ENCODE results near the gene ZNF268. TPM values are rescaled to one million over a fixed set of nuclear protein-coding genes. Genes with fewer than 3 reads are reported as not detected.

ZNF268 gene
- total and polyA plus RNA-seq, 2 experiments from 2014 or later = 13.9 to 18.8 TPM

- peak; percentile 15 for DNase-seq
- 97% methylated on average over 1 of the region's 1 CpG for WGBS, 2 experiments (ENCODE audit: low coverage in 1 of 2, low lambda C conversion rate in 2 of 2, missing lambda C conversion rate in 2 of 2)
- Histone ChIP-seq H3K27me3 (replicated peaks; ENCODE audit: insufficient read depth) (no peaks in the 10 kb centered on the region), H3K4me1 (ENCODE audit: insufficient read depth) (no peaks in the 10 kb centered on the region), H3K27ac (no peak overlapping the region), H3K79me2 (ENCODE audit: insufficient read depth) (no peaks in the 10 kb centered on the region), H2AFZ (no peak overlapping the region), H3K9me2 (ENCODE audit: insufficient read depth) (no peaks in the 10 kb centered on the region), H3F3A (ENCODE audit: insufficient read depth) (peaks cover 33% of the 10 kb centered on the region), H3K9ac (no peak overlapping the region), H3K9me3 (ENCODE audit: low read depth) (peaks cover 53% of the 10 kb centered on the region), H3K4me2 (ENCODE audit: unreplicated experiment) (no peak overlapping the region), H3K36me3 (ENCODE audit: low read depth) (peaks cover 67% of the 10 kb centered on the region), H3K4me3 (0 out of 2 replicates have a peak overlapping the region, but pooled peaks have one; percentile 19), H4K20me1 (ENCODE audit: insufficient read depth) (no peaks in the 10 kb centered on the region)
- in situ Hi-C loops (cut with MboI) = no loop called here
- TF ChIP-seq EZH2 (IDR thresholded peaks at IDR 0.05; ENCODE audit: insufficient read depth, poor library complexity, severe bottlenecking) (no peak), EZH2phosphoT487 (IDR thresholded peaks at IDR 0.05; ENCODE audit: insufficient read depth, low read depth) (no peak)
Observed at GRCh38 chr12:133204264-133204603, 22.9 kb downstream of the ZNF268 start.

DNA sequence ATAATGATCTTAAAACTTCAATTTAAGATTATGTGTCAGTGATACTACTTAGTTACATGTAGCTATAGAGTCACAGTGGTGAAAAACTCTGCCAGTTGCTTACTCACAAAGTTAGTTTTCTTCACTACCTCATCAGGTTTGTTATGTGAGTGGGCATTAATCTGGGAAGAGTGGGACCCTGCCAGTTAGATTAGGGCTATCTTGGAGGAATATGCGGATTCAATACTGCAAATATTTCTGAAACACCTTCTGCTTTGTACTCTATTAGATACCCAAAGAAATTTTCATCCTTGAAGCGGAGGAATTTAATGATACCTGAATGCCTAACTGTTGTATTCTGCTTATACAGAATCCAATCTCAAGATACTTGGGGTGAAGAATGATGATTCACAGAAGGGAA lies 25.1 kb downstream of the ZNF268 start:
- no peak overlapping the region for H3K9ac ChIP-seq
- H4K20me1 ChIP-seq (ENCODE audit: insufficient read depth) = no peaks in the 10 kb centered on the region
- TF ChIP-seq EZH2phosphoT487 (IDR thresholded peaks at IDR 0.05; ENCODE audit: insufficient read depth, low read depth) = no peak
- TF ChIP-seq EZH2 (IDR thresholded peaks at IDR 0.05; ENCODE audit: insufficient read depth, poor library complexity, severe bottlenecking) = no peak
- H3K9me2 ChIP-seq (ENCODE audit: insufficient read depth) = no peaks in the 10 kb centered on the region
- WGBS, 2 experiments (ENCODE audit: low coverage in 1 of 2, low lambda C conversion rate in 2 of 2, missing lambda C conversion rate in 2 of 2) = 97 to 100% methylated on average over 2 of the region's 2 CpGs
- no peaks in the 10 kb centered on the region for H3K27me3 ChIP-seq (replicated peaks; ENCODE audit: insufficient read depth)
- no peak for DNase-seq
- no peak overlapping the region for H3K4me2 ChIP-seq (ENCODE audit: unreplicated experiment)
- peaks cover 56% of the 10 kb centered on the region for H3K36me3 ChIP-seq (ENCODE audit: low read depth)
- H3K79me2 ChIP-seq (ENCODE audit: insufficient read depth) = no peaks in the 10 kb centered on the region
- no peak overlapping the region for H3K27ac ChIP-seq
- no peak overlapping the region for H2AFZ ChIP-seq
- peaks cover 53% of the 10 kb centered on the region for H3K9me3 ChIP-seq (ENCODE audit: low read depth)
- peaks cover 33% of the 10 kb centered on the region for H3F3A ChIP-seq (ENCODE audit: insufficient read depth)
- H3K4me1 ChIP-seq (ENCODE audit: insufficient read depth) = no peaks in the 10 kb centered on the region
- in situ Hi-C loops (cut with MboI) = no loop called here
- no peak overlapping the region for H3K4me3 ChIP-seq

DNA sequence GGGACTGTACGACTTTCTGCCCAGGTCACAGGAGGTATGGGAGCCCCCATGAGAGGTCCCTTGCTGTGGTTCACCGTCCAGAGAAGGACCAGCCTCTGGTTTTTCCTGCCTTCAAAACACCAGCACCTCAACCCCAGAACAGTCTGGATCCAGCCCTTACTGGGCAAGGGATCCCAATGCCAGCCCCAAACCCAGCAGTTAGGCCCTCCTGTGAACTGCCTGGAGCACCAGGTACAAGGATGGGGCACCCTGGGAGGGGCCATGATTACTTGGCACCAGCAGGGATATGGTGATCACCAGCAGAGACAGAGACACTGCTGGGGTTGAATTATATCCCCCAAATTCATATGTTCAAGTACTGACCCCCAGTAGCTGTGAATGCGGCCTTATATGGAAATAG lies 34.4 kb downstream of the ZNF268 start:
- no peak overlapping the region for H3K27ac ChIP-seq
- H3K36me3 ChIP-seq (ENCODE audit: low read depth) = no peaks in the 10 kb centered on the region
- H2AFZ ChIP-seq = no peak overlapping the region
- H3F3A ChIP-seq (ENCODE audit: insufficient read depth) = no peaks in the 10 kb centered on the region
- 50 to 60% methylated on average over 3 of the region's 3 CpGs for WGBS, 2 experiments (ENCODE audit: low coverage in 1 of 2, low lambda C conversion rate in 2 of 2, missing lambda C conversion rate in 2 of 2)
- H3K9ac ChIP-seq = no peak overlapping the region
- no peaks in the 10 kb centered on the region for H3K4me1 ChIP-seq (ENCODE audit: insufficient read depth)
- no peaks in the 10 kb centered on the region for H3K9me3 ChIP-seq (ENCODE audit: low read depth)
- TF ChIP-seq EZH2phosphoT487 (IDR thresholded peaks at IDR 0.05; ENCODE audit: insufficient read depth, low read depth) (no peak), EZH2 (IDR thresholded peaks at IDR 0.05; ENCODE audit: insufficient read depth, poor library complexity, severe bottlenecking) (no peak)
- H4K20me1 ChIP-seq (ENCODE audit: insufficient read depth) = no peaks in the 10 kb centered on the region
- H3K27me3 ChIP-seq (replicated peaks; ENCODE audit: insufficient read depth) = no peaks in the 10 kb centered on the region
- no peaks in the 10 kb centered on the region for H3K9me2 ChIP-seq (ENCODE audit: insufficient read depth)
- no peak overlapping the region for H3K4me2 ChIP-seq (ENCODE audit: unreplicated experiment)
- H3K4me3 ChIP-seq = no peak overlapping the region
- in situ Hi-C loops (cut with MboI) = no loop called here
- DNase-seq = no peak
- no peaks in the 10 kb centered on the region for H3K79me2 ChIP-seq (ENCODE audit: insufficient read depth)

DNA sequence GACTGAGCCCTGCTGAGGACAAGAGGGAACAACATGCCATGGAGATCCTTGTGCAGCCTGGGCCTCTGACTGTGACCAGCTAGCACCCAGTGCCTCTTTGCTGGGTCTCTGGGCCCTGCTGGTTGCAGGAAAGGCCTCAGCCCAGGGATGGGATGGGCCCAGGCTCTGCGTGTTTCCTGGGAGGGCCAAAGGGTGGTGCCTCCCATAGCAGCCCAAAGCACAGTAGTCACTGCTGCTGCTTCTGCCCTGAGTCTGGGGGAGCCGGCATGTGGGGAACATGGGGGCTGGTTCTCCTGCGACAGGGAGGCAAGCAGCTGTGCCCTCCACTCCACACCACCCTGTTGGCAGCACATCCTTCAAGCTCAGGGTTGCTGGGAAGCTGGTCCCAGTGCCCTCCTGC lies 35.9 kb downstream of the ZNF268 start:
- no peaks in the 10 kb centered on the region for H3K27me3 ChIP-seq (replicated peaks; ENCODE audit: insufficient read depth)
- DNase-seq = no peak
- H3K27ac ChIP-seq = no peak overlapping the region
- in situ Hi-C loops (cut with MboI) = no loop called here
- WGBS, 2 experiments (ENCODE audit: low coverage in 1 of 2, low lambda C conversion rate in 2 of 2, missing lambda C conversion rate in 2 of 2) = 38 to 41% methylated on average over 2 to 3 of the region's 3 CpGs
- no peak overlapping the region for H3K4me2 ChIP-seq (ENCODE audit: unreplicated experiment)
- no peaks in the 10 kb centered on the region for H3K9me2 ChIP-seq (ENCODE audit: insufficient read depth)
- H3K9ac ChIP-seq = no peak overlapping the region
- H3K4me1 ChIP-seq (ENCODE audit: insufficient read depth) = no peaks in the 10 kb centered on the region
- no peak overlapping the region for H3K4me3 ChIP-seq
- no peaks in the 10 kb centered on the region for H3K36me3 ChIP-seq (ENCODE audit: low read depth)
- no peaks in the 10 kb centered on the region for H4K20me1 ChIP-seq (ENCODE audit: insufficient read depth)
- no peak overlapping the region for H2AFZ ChIP-seq
- no peaks in the 10 kb centered on the region for H3K79me2 ChIP-seq (ENCODE audit: insufficient read depth)
- no peaks in the 10 kb centered on the region for H3F3A ChIP-seq (ENCODE audit: insufficient read depth)
- no peaks in the 10 kb centered on the region for H3K9me3 ChIP-seq (ENCODE audit: low read depth)
- no peak for TF ChIP-seq EZH2 (IDR thresholded peaks at IDR 0.05; ENCODE audit: insufficient read depth, poor library complexity, severe bottlenecking)
- TF ChIP-seq EZH2phosphoT487 (IDR thresholded peaks at IDR 0.05; ENCODE audit: insufficient read depth, low read depth) = no peak

DNA sequence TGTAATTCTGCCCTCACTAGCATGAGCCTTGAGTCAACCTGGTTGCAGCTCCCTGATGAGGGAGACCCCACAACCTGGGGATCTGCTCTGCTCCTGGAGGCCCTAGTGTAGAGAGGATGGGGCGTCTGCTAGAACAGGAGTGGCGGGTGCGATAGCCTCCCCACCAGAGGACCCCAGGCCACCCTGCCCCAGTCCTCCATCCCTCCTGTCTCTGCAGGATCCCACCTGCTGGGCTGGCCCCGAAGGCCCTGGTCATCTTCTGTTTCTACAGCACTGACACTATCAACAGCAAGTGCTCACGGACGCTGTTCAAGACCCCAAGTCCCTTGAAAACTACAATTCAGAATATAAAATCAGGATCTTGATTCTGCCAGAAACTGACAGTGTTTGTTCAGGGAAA lies 39.2 kb downstream of the ZNF268 start:
- DNase-seq = no peak
- TF ChIP-seq EZH2phosphoT487 (IDR thresholded peaks at IDR 0.05; ENCODE audit: insufficient read depth, low read depth) (no peak), EZH2 (IDR thresholded peaks at IDR 0.05; ENCODE audit: insufficient read depth, poor library complexity, severe bottlenecking) (no peak)
- H3K36me3 ChIP-seq (ENCODE audit: low read depth) = no peaks in the 10 kb centered on the region
- H3K4me1 ChIP-seq (ENCODE audit: insufficient read depth) = no peaks in the 10 kb centered on the region
- H3K9me3 ChIP-seq (ENCODE audit: low read depth) = no peaks in the 10 kb centered on the region
- H2AFZ ChIP-seq = no peak overlapping the region
- H3K27me3 ChIP-seq (replicated peaks; ENCODE audit: insufficient read depth) = no peaks in the 10 kb centered on the region
- no peaks in the 10 kb centered on the region for H3K9me2 ChIP-seq (ENCODE audit: insufficient read depth)
- no peak overlapping the region for H3K4me3 ChIP-seq
- no peaks in the 10 kb centered on the region for H3K79me2 ChIP-seq (ENCODE audit: insufficient read depth)
- H3K27ac ChIP-seq = no peak overlapping the region
- H4K20me1 ChIP-seq (ENCODE audit: insufficient read depth) = no peaks in the 10 kb centered on the region
- in situ Hi-C loops (cut with MboI) = no loop called here
- no peak overlapping the region for H3K9ac ChIP-seq
- WGBS, 2 experiments (ENCODE audit: low coverage in 1 of 2, low lambda C conversion rate in 2 of 2, missing lambda C conversion rate in 2 of 2) = 47 to 48% methylated on average over 6 of the region's 6 CpGs
- H3F3A ChIP-seq (ENCODE audit: insufficient read depth) = no peaks in the 10 kb centered on the region
- H3K4me2 ChIP-seq (ENCODE audit: unreplicated experiment) = no peak overlapping the region
